IMR-90 (cell line): ENCODE measurements around the gene ADM2. TPM values are rescaled to one million over a fixed set of nuclear protein-coding genes. Genes with fewer than 3 reads are reported as not detected.

ENCODE experiments used
- ATAC-seq: fragments of 200-7000 bp; cut with Tn5 transposase; 2 replicates; pipeline ENCODE4 v1.9.1; 2020; ENCODE audit warnings: low read depth, mild to moderate bottlenecking, moderate library complexity
- BruUV-seq: library from RNA; stranded (reverse); fragments of 400-500 nt; replicated peaks from 2 replicates; lab custom pipeline; 2021; lab: Mats Ljungman, UMichigan
- CTCF ChIA-PET: fragments of 300-600 bp; formaldehyde crosslinking; extraction: SDS; loops from one replicate; lab custom pipeline; 2021; ENCODE audit warnings: antibody characterized with exemption; lab: Yijun Ruan, JAX
- POLR2A ChIA-PET: fragments of 300-600 bp; sonication (Branson Sonifier 250); formaldehyde crosslinking; loops from one replicate; lab custom pipeline; 2022; ENCODE audit warnings: antibody characterized with exemption; ENCODE audit not compliant: unreplicated experiment; lab: Charles Lee
- DNase-seq: peaks from one replicate; pipeline ENCODE4 v3.0.0; 2013
- H2AFZ ChIP-seq: replicated peaks from 2 replicates; pipeline ENCODE3; 2013; ENCODE audit warnings: low read length, mild to moderate bottlenecking; ENCODE audit not compliant: poor library complexity
- H2AK5ac ChIP-seq: 2 replicates; pipeline ENCODE4 v1.6.1; 2013; ENCODE audit warnings: low read depth, low read length, inconsistent platforms
- H2AK9ac ChIP-seq: replicated peaks from 2 replicates; pipeline ENCODE3; 2013; ENCODE audit warnings: mild to moderate bottlenecking, low read depth, low read length, moderate library complexity; ENCODE audit not compliant: poor library complexity
- H2BK120ac ChIP-seq: 2 replicates; pipeline ENCODE4 v1.6.1; 2013; ENCODE audit warnings: low read depth, low read length, inconsistent platforms
- H2BK15ac ChIP-seq: 3 replicates; pipeline ENCODE4 v1.6.1; 2013; ENCODE audit warnings: low read depth, low read length, inconsistent platforms
- H2BK20ac ChIP-seq: 2 replicates; pipeline ENCODE4 v1.6.1; 2013; ENCODE audit warnings: low read depth, mild to moderate bottlenecking, inconsistent platforms, low read length, moderate library complexity
- H2BK5ac ChIP-seq: 2 replicates; pipeline ENCODE4 v1.6.1; 2013; ENCODE audit warnings: mild to moderate bottlenecking, low read depth, low read length, inconsistent platforms; ENCODE audit not compliant: poor library complexity, severe bottlenecking
- H3K14ac ChIP-seq: replicated peaks from 2 replicates; pipeline ENCODE4 v1.6.1; 2013; ENCODE audit warnings: low read depth, low read length, inconsistent platforms
- H3K18ac ChIP-seq: 2 replicates; pipeline ENCODE4 v1.6.1; 2013; ENCODE audit warnings: low read depth, low read length, control low read depth
- H3K23ac ChIP-seq: 2 replicates; pipeline ENCODE4 v1.6.1; 2013; ENCODE audit warnings: low read depth, low read length, inconsistent platforms
- H3K27ac ChIP-seq: 2 replicates; pipeline ENCODE4 v1.5.1; 2013; ENCODE audit warnings: mild to moderate bottlenecking, control low read depth, low read length; ENCODE audit not compliant: insufficient read depth
- H3K27me3 ChIP-seq: 2 replicates; pipeline ENCODE4 v1.6.1; 2013; ENCODE audit warnings: low read length; ENCODE audit not compliant: control insufficient read depth, insufficient read depth
- H3K36me3 ChIP-seq: 2 replicates; pipeline ENCODE4 v1.6.1; 2013; ENCODE audit warnings: low read length, mixed read lengths; ENCODE audit not compliant: control insufficient read depth, insufficient read depth
- H3K4ac ChIP-seq: 2 replicates; pipeline ENCODE4 v1.6.1; 2013; ENCODE audit warnings: low read depth, low read length, inconsistent platforms
- H3K4me1 ChIP-seq: 2 replicates; pipeline ENCODE4 v1.6.1; 2013; ENCODE audit warnings: low read length, mixed read lengths; ENCODE audit not compliant: control insufficient read depth, insufficient read depth
- H3K4me2 ChIP-seq: 2 replicates; pipeline ENCODE4 v1.6.1; 2013; ENCODE audit warnings: low read depth, mild to moderate bottlenecking, control low read depth, low read length, moderate library complexity
- H3K4me3 ChIP-seq: 2 replicates; pipeline ENCODE4 v1.5.1; 2013; ENCODE audit warnings: low read depth, mild to moderate bottlenecking, control low read depth, low read length, moderate library complexity; ENCODE audit not compliant: insufficient read depth
- H3K56ac ChIP-seq: 2 replicates; pipeline ENCODE4 v1.6.1; 2013; ENCODE audit warnings: low read length, inconsistent platforms; ENCODE audit not compliant: insufficient read depth; ENCODE audit errors: extremely low read depth
- H3K79me1 ChIP-seq, 2 experiments: 2 replicates each; pipeline ENCODE4 v1.6.1; 2013; ENCODE audit warnings: low read length in 2 of 2, inconsistent platforms in 1 of 2, low read depth in 1 of 2
- H3K9ac ChIP-seq: 2 replicates; pipeline ENCODE4 v1.6.1; 2013; ENCODE audit warnings: low read depth, low read length, control low read depth
- H3K9me1 ChIP-seq: 2 replicates; pipeline ENCODE4 v1.6.1; 2013; ENCODE audit warnings: low read length, inconsistent platforms; ENCODE audit not compliant: insufficient read depth
- H3K9me3 ChIP-seq: 2 replicates; pipeline ENCODE4 v1.6.1; 2013; ENCODE audit warnings: low read length; ENCODE audit not compliant: control insufficient read depth, insufficient read depth
- H4K20me1 ChIP-seq: 2 replicates; pipeline ENCODE4 v1.6.1; 2013; ENCODE audit warnings: low read length, inconsistent platforms; ENCODE audit not compliant: insufficient read depth
- H4K5ac ChIP-seq: 2 replicates; pipeline ENCODE4 v1.6.1; 2013; ENCODE audit warnings: mild to moderate bottlenecking, low read depth, low read length, control low read depth
- H4K8ac ChIP-seq, 2 experiments: 2 replicates each; pipeline ENCODE4 v1.6.1; 2013; ENCODE audit warnings: low read depth in 2 of 2, low read length in 2 of 2, control low read depth in 1 of 2, inconsistent platforms in 1 of 2
- H4K91ac ChIP-seq: 2 replicates; pipeline ENCODE4 v1.6.1; 2013; ENCODE audit warnings: low read depth, low read length, inconsistent platforms; ENCODE audit not compliant: insufficient read depth
- BHLHE40 ChIP-seq: fragments of 150-350 bp; IDR thresholded peaks from 2 replicates; pipeline ENCODE4 v1.6.1; 2016; ENCODE audit warnings: mild to moderate bottlenecking, low read depth, low read length
- MAFK ChIP-seq: IDR thresholded peaks from 2 replicates; pipeline ENCODE4 v1.6.1; 2012; ENCODE audit warnings: low read depth, low read length, improper control_type of control experiment
- SMC3 ChIP-seq: fragments of 150-350 bp; IDR thresholded peaks from 2 replicates; pipeline ENCODE4 v1.6.1; 2016; ENCODE audit warnings: low read depth, mild to moderate bottlenecking, antibody characterized with exemption, low read length, moderate library complexity
- WGBS, 2 experiments: methylation state at CpG; one replicate each; pipeline versions ENCODE4 v1.1.5 to v1.1.7; 2013; ENCODE audit warnings: missing lambda C conversion rate in 2 of 2; ENCODE audit not compliant: insufficient read length in 1 of 2; ENCODE audit errors: extremely low coverage in 2 of 2; 5-methylcytosine and 5-hydroxymethylcytosine counted together
- dilution Hi-C: fragments of 300-500 bp; cut with HindIII; formaldehyde crosslinking; loops from one replicate; pipeline ENCODE4 v1.14.3; 2018; ENCODE audit warnings: low sequenced_read_pairs; ENCODE audit not compliant: unreplicated experiment
- in situ Hi-C: fragments of 300-500 bp; cut with MboI; formaldehyde crosslinking; loops from 3 replicates; pipeline ENCODE4 v1.14.3; 2019; ENCODE audit warnings: low sequenced_read_pairs, inconsistent platforms, mixed read lengths
- intact Hi-C: fragments of 100-400 bp; cut with micrococcal nuclease; formaldehyde crosslinking; loops from 2 replicates; pipeline ENCODE4 v1.10.0; 2022
- polyA plus RNA-seq, 3 experiments: library from polyadenylated mRNA; depleted of rRNA; stranded (reverse); fragments of >200 nt; gene quantifications; 2 replicates each; pipeline ENCODE4 v1.2.3, GENCODE V29; 2012; ENCODE audit warnings: low replicate concordance in 1 of 3
- total RNA-seq: library from RNA; depleted of rRNA; stranded (reverse); fragments of >200 nt; gene quantifications from 2 replicates; pipeline ENCODE4 v1.2.3, GENCODE V29; 2012
- TF ChIP-seq, protein P1 (sequence below): fragments of 150-350 bp; IDR thresholded peaks from 2 replicates; pipeline ENCODE4 v1.6.1; 2017; ENCODE audit warnings: mild to moderate bottlenecking, antibody characterized with exemption, low read length, low read depth

Gene ADM2
- total and polyA plus RNA-seq, 2 of the 4 experiments (the other 2 are of a cell fraction): 0.18 to 2.3 TPM

DNA sequence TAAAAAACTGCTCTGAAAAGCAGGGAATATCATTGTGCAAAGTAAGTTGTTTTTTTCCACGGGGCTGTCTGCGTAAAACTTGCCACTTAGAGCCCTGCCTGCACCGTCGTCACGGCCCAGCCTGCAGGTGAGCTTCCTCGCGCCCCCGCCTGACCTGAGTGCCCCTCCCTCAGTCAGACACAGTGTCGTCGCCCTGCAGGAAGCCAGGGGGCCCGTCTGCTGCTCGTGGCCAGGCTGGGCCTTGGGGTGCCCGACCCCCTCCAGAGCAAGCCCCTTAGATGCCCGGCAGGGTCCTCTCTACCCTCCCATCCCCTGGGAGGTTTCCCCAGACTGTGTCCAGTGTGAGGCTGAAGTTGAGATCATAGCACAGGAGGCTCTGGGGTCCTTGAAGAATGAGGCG, 38.1 kb upstream of the ADM2 start:
- Histone ChIP-seq H2AK9ac (peak overlapping the region; percentile 70), H3K4me2 (no peak overlapping the region), H2BK120ac (no peak overlapping the region), H4K5ac (no peak overlapping the region), H2AFZ (no peak overlapping the region), H3K9ac (no peak overlapping the region), H2AK5ac (no peak overlapping the region), H3K56ac (no peak overlapping the region), H2BK20ac (no peak overlapping the region), H3K4ac (no peak overlapping the region), H3K9me3 (no peaks in the 10 kb centered on the region), H3K4me1 (no peaks in the 10 kb centered on the region), H3K79me1 (peaks cover 0 to 9% of the 10 kb centered on the region in 2 experiments; a peak in 1 of 4 replicates), H3K14ac (no peak overlapping the region), H4K8ac (no peak overlapping the region), H4K20me1 (peaks cover 20% of the 10 kb centered on the region), H3K4me3 (no peak overlapping the region), H3K36me3 (peaks cover 68% of the 10 kb centered on the region), H4K91ac (no peak overlapping the region), H3K9me1 (no peaks in the 10 kb centered on the region), H3K23ac (no peak overlapping the region), H3K27me3 (no peaks in the 10 kb centered on the region), H3K27ac (no peak overlapping the region), H3K18ac (no peak overlapping the region), H2BK15ac (no peak overlapping the region), H2BK5ac (no peak overlapping the region)
- TF ChIP-seq SMC3 (no peak), BHLHE40 (no peak), MAFK (no peak)
- TF ChIP-seq, protein P1, sequence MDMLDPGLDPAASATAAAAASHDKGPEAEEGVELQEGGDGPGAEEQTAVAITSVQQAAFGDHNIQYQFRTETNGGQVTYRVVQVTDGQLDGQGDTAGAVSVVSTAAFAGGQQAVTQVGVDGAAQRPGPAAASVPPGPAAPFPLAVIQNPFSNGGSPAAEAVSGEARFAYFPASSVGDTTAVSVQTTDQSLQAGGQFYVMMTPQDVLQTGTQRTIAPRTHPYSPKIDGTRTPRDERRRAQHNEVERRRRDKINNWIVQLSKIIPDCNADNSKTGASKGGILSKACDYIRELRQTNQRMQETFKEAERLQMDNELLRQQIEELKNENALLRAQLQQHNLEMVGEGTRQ: no peak
- CTCF ChIA-PET: no interaction called here
- intact Hi-C loops: no loop called here
- dilution Hi-C loops: no loop called here
- BruUV-seq: TSS peak; percentile 53
- POLR2A ChIA-PET: no interaction called here
- in situ Hi-C loops: no loop called here
- DNase-seq (no peak), ATAC-seq (no peak)
- 100% methylated on average over 1 of the region's 15 CpGs; no CpG with 5 or more reads in 1 of the 2 experiments for WGBS, 2 experiments
